ENCODE measurements around the gene SLC8A2. TPM values are rescaled to one million over a fixed set of nuclear protein-coding genes. Genes with fewer than 3 reads are reported as not detected.

Gene SLC8A2
- total and polyA plus RNA-seq, 10 of the 15 experiments (the other 5 are each of a cell fraction or from before 2014, with no cell fraction given), result not detected

DNA sequence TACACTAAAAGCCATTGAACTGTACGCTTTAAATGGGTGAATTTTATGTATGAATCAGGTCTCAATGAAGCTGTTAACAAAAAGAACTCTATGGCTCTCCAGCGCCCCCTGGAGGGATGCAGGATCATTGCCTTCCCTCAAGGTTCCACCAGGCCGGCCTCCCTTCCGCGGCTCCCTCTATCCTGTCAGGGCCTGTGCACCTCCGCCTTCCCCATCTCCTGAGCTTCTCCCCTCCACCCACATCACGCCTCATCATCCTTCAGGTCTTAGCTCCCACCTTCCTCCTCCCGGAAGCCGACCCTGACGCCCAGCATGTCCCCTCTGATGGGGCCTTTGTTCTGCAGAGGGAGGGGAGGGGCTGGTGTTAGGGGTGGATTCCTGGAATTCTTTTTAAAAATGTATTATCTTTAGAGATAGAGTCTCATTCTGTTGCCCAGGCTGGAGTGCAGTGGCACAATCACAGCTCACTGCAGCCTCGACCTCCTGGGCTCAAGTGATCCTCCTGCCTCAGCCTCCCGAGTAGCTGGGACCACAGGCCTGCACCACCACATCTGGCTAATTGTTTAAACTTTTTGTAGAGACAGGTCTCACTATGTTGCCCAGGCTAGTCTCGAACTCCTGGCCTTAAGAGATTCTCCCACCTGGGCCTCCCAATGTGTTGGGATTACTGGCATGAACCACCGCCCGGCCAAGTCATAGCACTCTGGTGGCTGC, 80.0 kb downstream of the SLC8A2 start:
- ChIA-PET RAD21 (ENCODE audit: unreplicated experiment) (interaction anchor here (0.8 to 3.4 kb wide), 10 partner anchors 36 to 181 kb away, joined by 3 to 21 read pairs (median 4); partner anchors contain the start of genes C5AR1 and DHX34), CTCF (interaction anchor here (0.6 to 3.4 kb wide), 28 partner anchors 8 to 478 kb away, joined by 3 to 83 read pairs (median 4); partner anchors contain the start of gene DHX34), SMC1A (ENCODE audit: uncharacterized antibody, unreplicated experiment) (interaction anchor here (0.7 to 3.1 kb wide), 9 partner anchors 37 to 117 kb away, joined by 3 to 28 read pairs (median 5); partner anchors contain the start of genes C5AR1, DHX34 and INAFM1), POLR2A (no interaction called here)
- intact Hi-C loops (cut with micrococcal nuclease; ENCODE audit: unreplicated experiment), result loop anchor here (1.0 to 5.0 kb wide), 4 partner anchors 36 to 103 kb away; partner anchors contain the start of gene DHX34
- H3K27ac ChIP-seq (ENCODE audit: control insufficient read depth, insufficient read depth), result no peak overlapping the region; the same call in 1 of the 2 replicates
- H3K9me3 ChIP-seq (replicated peaks; ENCODE audit: control insufficient read depth, insufficient read depth, low read length), result no peaks in the 10 kb centered on the region
- WGBS (ENCODE audit: insufficient coverage, insufficient replicate concordance, low lambda C conversion rate, missing lambda C conversion rate), result 23% methylated on average over 15 of the region's 15 CpGs
- no TSS peak for BruUV-seq (replicated peaks)
- H3K4me1 ChIP-seq (ENCODE audit: control insufficient read depth, insufficient read depth, low read length), result no peaks in the 10 kb centered on the region
- H3K4me2 ChIP-seq (ENCODE audit: control insufficient read depth, insufficient read depth), result peak overlapping the region; percentile 34; the same call in 1 of the 2 replicates
- peak overlapping the region; percentile 37; the same call in 1 of the 2 replicates for H2AFZ ChIP-seq (ENCODE audit: control insufficient read depth, low read depth, low read length)
- H3K9ac ChIP-seq (ENCODE audit: control insufficient read depth, insufficient read depth, low read length), result no peak overlapping the region
- peak; percentile 98 for ATAC-seq
- no peaks in the 10 kb centered on the region for H3K27me3 ChIP-seq (replicated peaks in 1 of 2; ENCODE audit: control insufficient read depth in 2 of 2, insufficient read depth in 2 of 2, low read length in 1 of 2)
- no peaks in the 10 kb centered on the region for H3K79me2 ChIP-seq (ENCODE audit: control insufficient read depth, insufficient read depth, low read length)
- no peaks in the 10 kb centered on the region for H4K20me1 ChIP-seq (ENCODE audit: control insufficient read depth, insufficient read depth)
- DNase-seq (ENCODE audit: low read depth, low spot score), result peak; percentile 12
- in situ Hi-C loops (cut with MboI), result no loop called here
- TF ChIP-seq YY1 (IDR thresholded peaks at IDR 0.05; ENCODE audit: low read depth, low read length) (peak; percentile 32; the same call in 1 of the 2 replicates), CTCF (IDR thresholded peaks at IDR 0.05 in 2 of 3, conservative IDR thresholded peaks at IDR 0.05 in 1 of 3; ENCODE audit: control insufficient read depth in 2 of 3, extremely low read depth in 1 of 3, insufficient read depth in 1 of 3, low read depth in 3 of 3, low read length in 3 of 3) (peak; percentile 86 to 92 (median 88)), RAD21 (IDR thresholded peaks at IDR 0.05; ENCODE audit: insufficient read depth, low read depth, low read length) (peak; percentile 73), SMC3 (IDR thresholded peaks at IDR 0.05; ENCODE audit: borderline replicate concordance, low read length) (peak; percentile 85), NFIC (IDR thresholded peaks at IDR 0.05; ENCODE audit: low read depth, low read length) (no peak)
- TF ChIP-seq, protein P1, sequence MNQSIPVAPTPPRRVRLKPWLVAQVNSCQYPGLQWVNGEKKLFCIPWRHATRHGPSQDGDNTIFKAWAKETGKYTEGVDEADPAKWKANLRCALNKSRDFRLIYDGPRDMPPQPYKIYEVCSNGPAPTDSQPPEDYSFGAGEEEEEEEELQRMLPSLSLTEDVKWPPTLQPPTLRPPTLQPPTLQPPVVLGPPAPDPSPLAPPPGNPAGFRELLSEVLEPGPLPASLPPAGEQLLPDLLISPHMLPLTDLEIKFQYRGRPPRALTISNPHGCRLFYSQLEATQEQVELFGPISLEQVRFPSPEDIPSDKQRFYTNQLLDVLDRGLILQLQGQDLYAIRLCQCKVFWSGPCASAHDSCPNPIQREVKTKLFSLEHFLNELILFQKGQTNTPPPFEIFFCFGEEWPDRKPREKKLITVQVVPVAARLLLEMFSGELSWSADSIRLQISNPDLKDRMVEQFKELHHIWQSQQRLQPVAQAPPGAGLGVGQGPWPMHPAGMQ (IDR thresholded peaks at IDR 0.05; ENCODE audit: borderline replicate concordance), result no peak
- H3K4me3 ChIP-seq, result no peak overlapping the region
- FAIRE-seq, result peak; percentile 73
- H3K36me3 ChIP-seq (ENCODE audit: control insufficient read depth in 2 of 2, insufficient read depth in 2 of 2, low read length in 1 of 2), result no peaks in the 10 kb centered on the region
